ENCODE data around the gene DPH2.

Gene DPH2
- 12.9 to 24.4 (median 18.6) reads per million in 4 donors for total RNA-seq

- DNase-seq, result peak; percentile 89 to 96 (median 94)
Measured at GRCh38 chr1:43969746-43970466, at the start of gene DPH2. Gene DPH2, plus strand, starts transcription at chr1:43970010. Its CDS starts 166 bp downstream, at chr1:43970176.

GRCh38 chr1:43921022-43921421 lies 48.8 kb upstream of the DPH2 start:
- DNase-seq, result no peak

- no peak for DNase-seq
Measured at GRCh38 chr1:43924516-43924915, 45.3 kb upstream of the DPH2 start.

GRCh38 chr1:43925846-43926245 lies 44.0 kb upstream of the DPH2 start:
- no peak for DNase-seq

- DNase-seq, result no peak
Measured at GRCh38 chr1:43930168-43930948, 39.5 kb upstream of the DPH2 start.

- DNase-seq, result no peak
Measured at GRCh38 chr1:43930949-43931275, 38.9 kb upstream of the DPH2 start.

GRCh38 chr1:43931711-43932660 lies 37.8 kb upstream of the DPH2 start:
- no peak for DNase-seq

- no peak for DNase-seq
Measured at GRCh38 chr1:43932786-43933385, 36.9 kb upstream of the DPH2 start.

- DNase-seq, result no peak
Measured at GRCh38 chr1:43933386-43934100, 36.3 kb upstream of the DPH2 start, which contains the start of gene ARTN. Gene ARTN, plus strand, starts transcription at chr1:43933801. Its CDS starts 1,856 bp downstream, at chr1:43935657.

- DNase-seq, result peak in 3 of 5 donors; percentile 21 to 40 (median 32)
Measured at GRCh38 chr1:43934101-43934985, 35.5 kb upstream of the DPH2 start.

GRCh38 chr1:43934986-43935324 lies 34.9 kb upstream of the DPH2 start:
- no peak for DNase-seq

- DNase-seq, result no peak
Measured at GRCh38 chr1:43935711-43936427, 33.9 kb upstream of the DPH2 start.

- peak in 1 of 5 donors; percentile 29 for DNase-seq
Measured at GRCh38 chr1:43936431-43937151, 33.2 kb upstream of the DPH2 start.

GRCh38 chr1:43937179-43937865 lies 32.5 kb upstream of the DPH2 start:
- no peak for DNase-seq

GRCh38 chr1:43938383-43938782 lies 31.4 kb upstream of the DPH2 start:
- DNase-seq, result no peak

- DNase-seq, result no peak
Measured at GRCh38 chr1:43938892-43939587, 30.8 kb upstream of the DPH2 start.

GRCh38 chr1:43942411-43942810 lies 27.4 kb upstream of the DPH2 start:
- DNase-seq, result no peak

GRCh38 chr1:43944860-43945259 lies 24.9 kb upstream of the DPH2 start:
- no peak for DNase-seq
